ENCODE data around the gene STAP1. TPM values are rescaled to one million over a fixed set of nuclear protein-coding genes. Genes with fewer than 3 reads are reported as not detected.
"Not testable (repeated sequence)": the region's sequence is repeated elsewhere in the genome, so short reads cannot be mapped to it uniquely, and the experiment has no call there.

STAP1 gene, protein sequence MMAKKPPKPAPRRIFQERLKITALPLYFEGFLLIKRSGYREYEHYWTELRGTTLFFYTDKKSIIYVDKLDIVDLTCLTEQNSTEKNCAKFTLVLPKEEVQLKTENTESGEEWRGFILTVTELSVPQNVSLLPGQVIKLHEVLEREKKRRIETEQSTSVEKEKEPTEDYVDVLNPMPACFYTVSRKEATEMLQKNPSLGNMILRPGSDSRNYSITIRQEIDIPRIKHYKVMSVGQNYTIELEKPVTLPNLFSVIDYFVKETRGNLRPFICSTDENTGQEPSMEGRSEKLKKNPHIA
- polyA plus RNA-seq (ENCODE audit: insufficient read length in 4 of 4): under 1 TPM; 0.13 to 0.49 (median 0.27) TPM

DNA sequence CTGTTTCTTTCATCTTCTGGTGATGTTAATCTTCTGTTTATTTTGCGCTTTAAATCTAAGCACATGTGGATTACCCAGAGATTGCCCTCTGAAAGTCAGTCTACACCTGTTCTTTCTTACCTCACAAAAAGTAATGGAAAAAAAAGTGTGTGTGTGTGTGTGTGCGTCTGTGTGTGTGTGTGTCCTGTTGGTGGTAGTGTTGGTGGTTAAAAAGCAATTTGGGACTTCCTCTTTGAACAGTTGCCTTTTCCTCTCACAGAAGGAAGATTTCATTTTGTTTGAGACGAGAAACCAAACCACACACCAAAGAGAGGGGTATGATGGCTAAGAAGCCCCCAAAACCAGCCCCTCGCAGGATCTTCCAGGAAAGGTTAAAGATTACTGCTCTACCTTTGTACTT lies at the start of gene STAP1:
Gene STAP1 (plus strand): TSS at position 235 of the 400 bp plus-strand sequence. CDS start 83 bp downstream, at position 318.
- no peak for DNase-seq (ENCODE audit: low read depth in 4 of 4, low spot score in 3 of 4)

DNA sequence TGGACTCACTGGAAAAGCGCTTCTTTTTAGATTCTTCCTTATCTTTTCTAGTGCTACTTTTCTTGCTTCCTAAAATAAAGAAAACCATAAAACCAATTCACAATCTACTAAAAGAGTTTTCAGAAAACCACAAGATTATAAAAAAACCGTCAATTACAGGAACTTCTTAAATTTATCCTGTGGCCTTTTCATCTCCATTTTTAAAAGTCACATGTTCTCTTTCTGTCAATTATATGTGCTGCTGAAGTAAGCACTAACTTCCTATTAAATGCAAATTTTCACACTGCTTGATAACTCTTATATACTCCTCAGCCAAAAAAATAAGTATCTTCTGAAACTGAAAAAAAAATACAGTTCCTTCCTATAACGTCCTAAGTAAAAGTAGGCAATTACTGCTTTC lies 46.0 kb upstream of the STAP1 start:
- DNase-seq (ENCODE audit: low read depth in 4 of 4, low spot score in 3 of 4): no peak

DNA sequence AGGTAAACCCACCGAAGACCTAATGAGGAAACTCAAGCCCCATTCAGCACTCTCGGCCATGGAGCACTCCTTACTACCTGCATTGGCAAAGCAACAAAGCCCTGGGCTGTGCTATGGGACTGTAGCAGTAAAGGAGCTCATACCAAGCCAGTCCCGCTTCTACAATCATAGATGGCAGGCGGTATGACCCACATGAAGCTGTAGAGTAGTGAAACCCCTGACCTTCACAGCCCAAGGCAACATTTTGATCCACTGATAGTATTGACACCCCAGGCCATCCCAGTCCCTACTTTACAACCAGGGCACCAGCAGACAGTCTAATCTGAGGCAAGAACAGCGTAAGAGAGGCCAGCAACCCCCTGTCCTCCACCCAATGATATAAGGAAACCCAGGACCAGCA lies 38.4 kb upstream of the STAP1 start:
- no peak for DNase-seq (ENCODE audit: low read depth in 4 of 4, low spot score in 3 of 4)

DNA sequence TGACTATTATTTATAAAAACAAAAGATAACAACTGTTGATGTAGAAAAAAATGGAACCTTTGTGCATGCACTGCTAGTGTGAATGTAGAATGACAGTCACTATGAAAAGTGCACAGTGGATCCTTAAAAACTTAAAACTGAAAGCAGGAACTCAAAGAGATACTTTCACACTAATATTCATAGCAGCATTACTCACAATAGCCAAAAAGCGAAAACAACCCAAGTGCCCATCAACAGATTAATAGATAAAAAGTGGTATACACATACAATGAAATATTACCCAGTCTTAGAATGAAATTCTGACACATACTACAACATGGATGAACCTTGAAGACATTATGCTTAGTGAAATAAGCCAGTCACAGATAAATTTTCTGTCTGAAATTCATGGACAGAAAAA lies 37.0 kb upstream of the STAP1 start:
- no peak for DNase-seq (ENCODE audit: low read depth in 4 of 4, low spot score in 3 of 4)

DNA sequence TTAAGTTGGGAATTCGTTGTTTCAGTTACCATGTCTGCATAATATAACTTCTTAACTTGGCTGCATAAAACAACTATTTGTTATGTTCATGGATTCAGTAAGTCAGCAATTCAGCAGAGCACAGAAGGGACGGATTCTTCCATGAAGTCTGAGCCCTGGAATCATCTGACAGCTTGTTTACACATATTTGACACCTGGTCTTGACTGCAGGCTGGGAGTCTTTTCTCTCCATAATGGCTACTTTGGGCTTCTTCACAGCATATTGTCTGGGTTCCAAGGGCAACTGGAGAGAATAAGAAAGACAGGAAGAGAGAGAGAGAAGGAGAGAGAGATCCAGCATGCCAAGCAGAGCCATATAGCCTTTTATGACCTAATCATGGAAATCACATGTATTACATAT lies 36.3 kb upstream of the STAP1 start:
- DNase-seq (ENCODE audit: low read depth in 4 of 4, low spot score in 3 of 4): no peak

DNA sequence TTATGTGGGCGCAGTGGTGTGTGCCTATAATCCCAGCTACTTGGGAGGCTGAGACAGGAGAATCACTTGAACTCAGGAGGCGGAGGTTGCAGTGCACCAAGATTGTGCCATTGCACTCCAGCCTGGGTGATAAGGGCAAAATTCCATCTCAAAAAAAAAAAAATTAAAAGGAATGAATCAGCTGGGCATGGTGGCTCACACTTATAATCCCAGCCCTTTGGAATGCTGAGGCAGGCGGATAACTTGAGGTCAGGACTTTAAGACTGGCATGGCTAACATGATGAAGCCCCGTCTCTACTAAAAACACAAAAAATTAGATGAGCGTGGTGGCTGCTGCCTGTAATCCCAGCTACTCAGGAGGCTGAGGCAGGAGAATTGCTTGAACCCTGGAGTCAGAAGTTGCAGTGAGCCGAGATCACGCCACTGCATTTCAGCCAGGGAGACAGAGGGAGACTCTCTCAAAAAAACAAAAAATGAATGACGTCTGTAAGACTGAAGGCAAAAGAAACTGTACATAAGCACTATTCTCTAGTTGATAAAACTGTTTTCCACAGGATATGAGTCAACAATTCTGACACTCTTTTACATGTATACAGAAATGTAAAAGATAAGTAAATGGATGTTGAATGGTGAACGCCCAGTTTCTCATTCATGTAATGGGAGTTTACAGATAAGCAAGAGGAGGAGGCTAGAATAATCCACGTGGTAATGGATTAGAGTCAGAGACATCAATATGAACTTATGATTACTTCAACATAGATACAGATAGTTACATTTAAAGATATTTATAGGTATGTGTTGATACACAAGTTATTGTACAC lies 35.5 kb upstream of the STAP1 start:
- no peak for DNase-seq (ENCODE audit: low read depth in 4 of 4, low spot score in 3 of 4)

DNA sequence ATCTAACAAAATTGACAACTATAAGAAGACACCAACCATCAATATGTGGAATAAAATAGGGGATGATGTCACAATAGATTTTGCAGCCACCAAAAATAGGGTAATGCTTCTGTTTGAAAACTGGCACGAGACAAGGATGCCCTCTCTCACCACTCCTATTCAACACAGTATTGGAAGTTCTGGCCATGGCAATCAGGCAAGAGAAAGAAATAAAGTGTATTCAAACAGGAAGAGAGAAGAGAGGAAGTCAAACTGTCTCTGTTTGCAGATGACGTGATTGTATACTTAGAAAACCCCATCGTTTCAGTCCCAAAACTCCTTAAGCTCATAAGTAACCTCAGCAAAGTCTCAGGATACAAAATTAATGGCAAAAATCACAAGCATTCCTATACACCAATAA lies 34.4 kb upstream of the STAP1 start:
- not testable (repeated sequence) for DNase-seq (ENCODE audit: low read depth in 4 of 4, low spot score in 3 of 4)

DNA sequence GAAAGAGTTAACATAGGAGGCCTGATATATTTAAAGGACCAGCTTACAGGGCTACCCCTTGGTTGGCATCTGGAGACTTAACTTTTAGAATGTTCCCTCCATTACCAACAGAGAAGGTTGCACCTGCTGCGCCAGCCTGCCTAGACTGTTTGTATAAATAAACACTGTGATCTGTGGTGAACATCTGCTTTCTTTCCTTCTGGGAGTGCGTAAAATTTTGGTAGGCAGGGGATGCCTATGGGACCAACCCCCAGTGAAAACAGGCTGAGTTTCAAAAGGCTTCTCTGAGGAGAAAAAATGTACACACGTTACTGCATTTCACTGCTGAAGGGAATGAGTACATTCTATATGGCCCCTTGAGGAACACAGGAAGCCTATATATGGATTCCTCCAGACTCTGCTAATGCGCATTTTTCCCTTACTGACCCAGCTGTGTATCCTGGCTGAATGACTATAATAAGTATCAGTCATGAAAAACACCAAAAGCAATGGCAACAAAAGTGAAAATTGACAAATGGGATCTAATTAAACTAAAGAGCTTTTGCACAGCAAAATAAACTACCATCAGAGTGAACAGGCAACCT lies 27.1 kb upstream of the STAP1 start:
- no peak for DNase-seq (ENCODE audit: low read depth in 4 of 4, low spot score in 3 of 4)

DNA sequence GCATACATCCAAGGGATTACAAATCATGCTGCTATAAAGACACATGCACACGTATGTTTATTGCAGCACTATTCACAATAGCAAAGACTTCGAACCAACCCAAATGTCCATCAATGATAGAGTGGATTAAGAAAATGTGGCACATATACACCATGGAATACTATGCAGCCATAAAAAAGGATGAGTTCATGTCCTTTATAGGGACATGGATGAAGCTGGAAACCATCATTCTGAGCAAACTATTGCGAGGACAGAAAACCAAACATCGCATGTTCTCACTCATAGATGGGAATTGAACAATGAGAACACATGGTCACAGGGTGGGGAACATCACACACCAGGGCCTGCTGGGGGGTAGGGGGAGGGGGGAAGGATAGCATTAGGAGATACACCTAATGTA lies 26.1 kb upstream of the STAP1 start:
- DNase-seq (ENCODE audit: low read depth in 4 of 4, low spot score in 3 of 4): not testable (repeated sequence)

DNA sequence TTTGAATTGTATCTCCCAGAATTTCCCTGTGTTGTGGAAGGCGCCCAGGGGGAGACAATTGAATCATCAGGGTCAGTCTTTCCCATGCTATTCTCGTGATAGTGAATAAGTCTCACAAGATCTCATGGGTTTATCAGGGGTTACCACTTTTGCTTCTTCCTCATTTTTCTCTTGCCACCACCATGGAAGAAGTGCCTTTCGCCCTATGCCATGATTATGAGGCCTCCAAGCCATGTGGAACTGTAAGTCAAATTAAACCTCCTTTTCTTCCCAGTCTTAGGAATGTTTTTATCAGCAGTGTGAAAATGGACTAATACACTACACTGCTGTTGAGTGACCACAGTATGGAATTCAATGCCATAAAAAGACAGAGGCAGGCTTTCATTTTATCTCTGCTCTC lies 25.4 kb upstream of the STAP1 start:
- no peak for DNase-seq (ENCODE audit: low read depth in 4 of 4, low spot score in 3 of 4)

DNA sequence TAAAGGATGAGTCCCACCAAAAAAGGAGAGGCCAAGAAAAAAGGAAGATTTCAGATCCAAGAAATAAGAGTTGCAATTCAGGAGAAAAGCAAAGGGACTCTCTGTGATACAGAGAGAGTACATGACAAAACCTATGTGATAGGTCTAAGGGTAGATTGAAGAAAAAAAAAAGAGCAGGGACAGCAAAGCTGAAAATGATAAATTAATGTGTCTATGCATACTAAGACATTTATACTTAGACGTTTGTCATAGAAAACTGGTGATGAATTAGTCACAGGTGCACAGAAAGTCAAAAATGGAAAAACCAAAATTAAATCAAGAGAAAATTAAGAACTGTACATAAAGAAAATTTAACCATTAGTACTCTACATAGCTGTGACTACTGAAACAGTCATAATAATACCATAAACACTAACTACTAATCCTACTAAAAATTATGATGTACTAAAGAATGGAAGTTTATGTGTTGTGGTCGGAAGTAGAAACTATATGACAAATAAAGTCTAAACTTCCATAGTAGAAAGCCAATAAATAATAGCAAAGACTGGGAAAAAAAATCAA lies 23.2 kb upstream of the STAP1 start:
- DNase-seq (ENCODE audit: low read depth in 4 of 4, low spot score in 3 of 4): no peak

DNA sequence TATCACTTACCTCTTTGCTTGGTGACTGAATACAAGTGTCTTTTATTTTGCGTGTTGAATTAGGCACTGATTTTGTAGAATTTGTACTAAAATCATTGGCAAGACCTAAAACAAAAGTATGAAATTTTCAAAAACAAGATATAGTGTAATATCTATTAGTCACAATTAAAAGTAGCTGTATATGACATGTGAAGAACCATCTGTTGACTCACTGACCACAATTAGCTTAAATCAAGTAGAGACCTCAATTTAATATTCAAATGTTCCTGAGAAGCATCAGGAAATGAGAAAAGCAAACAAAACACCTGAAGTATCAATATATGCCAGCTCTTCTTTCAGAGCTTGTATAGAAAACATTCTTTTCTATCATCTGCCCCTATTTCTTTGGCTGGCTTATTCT lies 18.7 kb upstream of the STAP1 start:
- DNase-seq (ENCODE audit: low read depth in 4 of 4, low spot score in 3 of 4): no peak

DNA sequence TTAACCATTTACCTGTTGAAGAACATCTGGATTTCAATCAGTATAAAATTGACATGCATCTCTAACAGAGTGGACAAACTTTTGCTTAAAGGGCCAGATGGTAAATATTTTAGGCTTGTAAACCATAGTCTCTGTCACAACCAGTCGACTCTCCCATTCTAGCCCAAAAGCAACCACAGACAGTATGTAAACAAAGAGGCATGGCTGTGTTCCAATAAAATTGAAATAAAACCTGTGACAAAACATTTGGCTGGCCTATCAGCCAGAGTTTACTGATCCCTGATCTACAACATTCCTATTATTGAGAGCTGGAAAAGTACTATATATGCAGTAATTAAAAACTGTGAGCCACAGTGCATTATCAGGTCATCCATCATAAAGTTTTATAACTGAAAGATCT lies 16.5 kb upstream of the STAP1 start:
- DNase-seq (ENCODE audit: low read depth in 4 of 4, low spot score in 3 of 4): no peak

DNA sequence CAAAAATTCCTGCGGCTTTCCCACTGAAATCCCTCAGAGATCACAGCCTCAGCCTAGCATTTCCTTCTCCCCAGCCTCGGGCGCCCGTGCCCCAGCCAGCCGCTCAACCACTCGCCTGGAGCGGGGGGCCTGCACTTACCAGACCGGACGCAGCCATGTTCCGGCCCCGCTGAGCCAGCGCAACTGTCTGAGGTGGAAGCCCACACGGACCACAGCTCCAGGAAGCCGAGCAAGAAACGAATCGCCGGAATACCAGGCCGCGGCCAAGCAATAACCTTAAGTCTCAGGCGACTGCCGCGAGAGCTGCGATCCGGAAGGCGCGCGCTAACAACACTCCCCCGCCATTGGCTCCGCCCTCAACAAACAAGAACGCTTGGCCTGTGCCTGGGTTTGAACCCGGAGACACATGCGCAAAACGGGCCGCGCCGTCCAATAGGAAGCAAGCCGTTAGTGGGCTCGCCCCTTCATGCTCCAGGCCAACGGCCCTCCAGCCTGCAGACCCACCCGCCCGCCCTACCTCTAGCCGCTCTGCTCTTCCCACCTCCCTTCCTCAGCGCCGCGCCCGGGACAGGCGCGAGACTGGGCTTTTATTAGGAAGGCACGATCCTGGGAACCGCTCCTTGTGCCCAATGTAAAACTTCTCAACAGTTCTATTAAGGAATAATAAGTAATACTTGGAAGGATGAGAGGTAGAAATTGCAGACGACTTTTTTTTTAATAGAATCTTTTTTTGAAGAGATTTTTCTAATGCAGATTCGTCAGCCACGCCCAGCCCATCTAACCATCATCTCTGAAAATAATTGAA lies 13.1 kb upstream of the STAP1 start, which contains the start of gene CENPC:
Gene CENPC (minus strand): TSS at position 305 of the 805 bp plus-strand sequence. CDS start 148 bp downstream, at position 157.
- peak; percentile 87 to 93 (median 90) for DNase-seq (ENCODE audit: low read depth in 4 of 4, low spot score in 3 of 4)

DNA sequence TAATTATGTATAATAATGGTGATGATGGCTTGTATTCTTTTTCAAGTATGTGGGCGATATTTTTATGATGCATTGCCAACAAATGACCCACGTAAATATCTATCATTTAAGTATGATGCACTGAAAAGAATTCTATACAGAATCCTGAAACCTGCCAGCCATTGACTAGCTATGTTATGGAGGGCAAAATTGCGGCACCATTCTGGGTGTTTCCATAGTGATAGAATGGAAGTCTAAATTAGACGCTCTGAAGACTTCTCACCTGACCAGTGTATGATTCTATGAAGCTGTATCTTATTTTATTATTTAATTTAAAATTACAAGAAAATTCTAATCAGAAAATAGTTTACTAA lies 12.5 kb upstream of the STAP1 start:
- no peak for DNase-seq (ENCODE audit: low read depth in 4 of 4, low spot score in 3 of 4)

DNA sequence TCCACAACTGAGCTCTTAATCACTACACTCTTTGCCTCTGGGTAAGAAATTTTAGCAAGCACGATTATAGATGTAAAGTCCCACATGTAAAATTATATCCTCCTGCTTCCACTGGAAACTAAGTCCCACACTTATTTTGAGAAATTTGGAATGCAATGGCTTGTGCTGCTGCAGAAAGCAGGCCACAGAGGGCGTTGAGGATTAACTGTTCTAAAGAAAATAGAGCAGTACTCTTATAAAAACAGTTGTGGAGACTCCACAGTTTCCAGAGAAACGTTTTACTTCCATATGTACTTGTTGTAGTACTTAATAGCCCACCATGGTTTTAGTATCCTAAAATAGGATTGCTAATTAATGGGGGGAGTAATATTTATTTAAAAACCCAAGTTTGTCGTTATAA lies 11.6 kb upstream of the STAP1 start:
- DNase-seq (ENCODE audit: low read depth in 4 of 4, low spot score in 3 of 4): no peak

DNA sequence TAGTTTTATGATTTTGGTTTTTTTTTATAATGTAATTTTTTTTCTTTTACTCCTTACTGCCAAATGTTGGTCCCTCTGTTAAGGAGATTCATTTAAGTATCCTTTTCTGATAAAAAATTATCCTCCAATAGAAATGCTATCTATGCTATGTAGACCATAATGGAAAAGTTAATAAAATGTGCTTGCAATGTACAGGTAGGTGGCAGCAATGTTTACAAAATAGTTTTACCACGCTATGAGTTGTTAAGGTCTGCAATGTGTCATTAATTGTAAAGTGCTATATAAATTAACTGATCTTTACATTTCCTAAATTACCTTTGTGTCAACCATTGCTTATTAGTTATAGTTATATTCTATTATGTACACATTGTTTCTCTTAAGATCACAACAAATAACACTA lies 9.4 kb upstream of the STAP1 start:
- no peak for DNase-seq (ENCODE audit: low read depth in 4 of 4, low spot score in 3 of 4)

DNA sequence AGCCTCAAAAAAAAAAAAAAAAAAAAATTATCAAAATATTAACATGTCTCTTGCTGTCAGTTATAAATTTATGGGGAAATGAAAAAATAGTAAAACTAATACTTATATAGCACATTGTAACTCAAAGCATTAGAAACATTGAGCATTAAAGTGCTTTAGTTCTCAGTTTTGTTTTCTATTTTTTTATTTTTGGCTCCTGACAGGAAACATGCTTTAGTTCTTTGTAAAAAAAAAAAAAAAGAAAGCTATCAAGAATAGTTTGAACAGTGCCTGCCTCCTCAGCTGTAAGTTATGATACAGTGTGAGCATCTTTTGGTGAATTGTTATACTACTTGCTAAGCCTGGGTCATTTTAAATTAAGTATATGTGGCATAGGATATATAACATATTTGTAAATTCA lies 8.1 kb upstream of the STAP1 start:
- DNase-seq (ENCODE audit: low read depth in 4 of 4, low spot score in 3 of 4): no peak

DNA sequence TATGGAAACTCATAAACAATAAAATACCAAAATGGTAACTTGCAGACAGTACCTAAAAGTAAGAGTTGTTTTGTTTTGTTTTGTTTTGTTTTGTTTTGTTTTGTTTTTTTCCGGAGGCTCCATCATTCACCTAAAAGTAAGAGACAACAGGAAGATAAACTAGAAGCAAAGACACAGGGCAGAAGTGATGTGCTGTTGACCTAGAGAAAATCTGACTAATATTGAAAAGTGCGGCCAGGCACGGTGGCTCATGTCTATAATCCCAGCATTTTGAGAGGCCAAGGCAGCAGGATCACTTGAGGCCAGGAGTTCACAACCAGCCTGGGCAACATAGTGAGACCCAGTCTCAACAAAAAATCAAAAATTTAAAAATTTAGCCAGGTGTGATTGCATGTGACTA lies 7.7 kb upstream of the STAP1 start:
- DNase-seq (ENCODE audit: low read depth in 4 of 4, low spot score in 3 of 4): no peak

DNA sequence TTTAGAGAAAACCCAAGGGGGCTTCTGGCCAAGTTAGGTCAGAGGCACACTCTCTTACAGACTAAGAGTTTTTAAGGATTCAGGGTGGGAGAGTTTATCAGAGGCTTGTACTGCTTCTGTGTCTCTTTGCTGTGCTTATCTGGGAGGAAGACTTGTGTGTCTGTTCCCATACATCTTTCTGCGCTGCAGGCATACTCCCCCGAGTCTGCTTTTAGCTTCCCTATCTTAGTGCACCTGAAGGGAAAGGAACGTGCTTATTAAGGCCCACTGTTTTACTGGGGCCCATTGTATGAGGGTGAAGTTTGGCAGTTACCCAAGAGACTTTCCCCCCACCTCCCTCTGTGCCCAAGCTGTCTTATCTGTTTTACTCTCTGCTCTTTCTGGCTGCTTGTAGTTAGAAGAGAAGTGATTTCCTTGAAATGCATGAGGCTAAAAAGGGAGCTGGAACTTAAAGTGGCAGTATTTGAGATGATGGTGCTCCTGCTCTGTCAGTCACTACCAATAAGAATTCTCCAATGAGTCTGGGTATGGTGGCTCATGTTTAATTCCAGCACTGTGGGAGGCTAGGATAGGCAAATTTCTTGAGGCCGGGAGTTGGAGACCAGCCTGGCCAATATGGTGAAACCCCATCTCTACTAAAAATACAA lies 6.3 kb upstream of the STAP1 start:
- DNase-seq (ENCODE audit: low read depth in 4 of 4, low spot score in 3 of 4): not testable (repeated sequence)

Data from right renal pelvis (tissue), 4 donors.